K562 (cell line): ENCODE data around the gene P2RY6. TPM values are rescaled to one million over a fixed set of nuclear protein-coding genes. Genes with fewer than 3 reads are reported as not detected.

Source experiments
- ATAC-seq: fragments of 200-7000 bp; cut with Tn5 transposase; 3 replicates; pipeline ENCODE4 v1.9.1; 2020; ENCODE audit warnings: moderate library complexity
- BruUV-seq: library from RNA; stranded (reverse); fragments of 400-500 nt; replicated peaks from 2 replicates; lab custom pipeline; 2021; lab: Mats Ljungman, UMichigan
- CTCF ChIA-PET: fragments of 300-600 bp; formaldehyde crosslinking; extraction: SDS; loops from one replicate; lab custom pipeline; 2021; ENCODE audit warnings: low intra/inter-chr PET ratio; lab: Yijun Ruan, JAX
- POLR2A ChIA-PET: fragments of 300-600, 350-650 bp; sonication (Branson Sonifier 250); formaldehyde crosslinking; extraction: SDS; loops from one replicate; lab custom pipeline; 2021; ENCODE audit warnings: antibody characterized with exemption, inconsistent platforms; lab: Yijun Ruan, JAX
- DNase-seq, 4 experiments: peaks; one replicate each; pipeline versions ENCODE4 v3.0.0 to v3.0.0-alpha.2; 2011 to 2018; ENCODE audit warnings: low spot score in 3 of 4, mixed read lengths in 3 of 4; ENCODE audit errors: extremely low read depth in 1 of 4
- FAIRE-seq: peaks from 2 replicates; lab custom pipeline; 2011; peaks lifted over from hg19 to GRCh38; lab: Jason Lieb, UNC
- H2AFZ ChIP-seq: 2 replicates; pipeline ENCODE4 v1.6.0; 2011; ENCODE audit warnings: low read depth, low read length, control low read depth, inconsistent platforms
- H3K27ac ChIP-seq: fragments of 200-600 bp; 3 replicates; pipeline ENCODE4 v1.8.0; 2011; ENCODE audit warnings: low read depth, mild to moderate bottlenecking, control low read depth, inconsistent platforms, low read length, moderate library complexity, mixed read lengths; ENCODE audit errors: extremely low read depth
- H3K27me3 ChIP-seq, 2 experiments: fragments of 300-600 bp in 1 of 2; 2 replicates in 1 of 2; 3 replicates in 1 of 2; pipeline versions ENCODE4 v1.6.0 to v1.8.0; 2011; ENCODE audit warnings: inconsistent platforms in 2 of 2, low read length in 2 of 2, mild to moderate bottlenecking in 1 of 2, mixed read lengths in 1 of 2, moderate library complexity in 1 of 2; ENCODE audit not compliant: control insufficient read depth in 2 of 2, insufficient read depth in 2 of 2
- H3K36me3 ChIP-seq: fragments of 300-600 bp; 3 replicates; pipeline ENCODE4 v1.8.0; 2011; ENCODE audit warnings: mild to moderate bottlenecking, low read length, inconsistent platforms; ENCODE audit not compliant: control insufficient read depth, insufficient read depth
- H3K4me1 ChIP-seq, 2 experiments: fragments of 200-600 bp in 1 of 2; replicated peaks in 1 of 2; 2 replicates in 1 of 2; 3 replicates in 1 of 2; pipeline versions ENCODE4 v1.5.1 to v1.8.0; 2011; ENCODE audit warnings: inconsistent platforms in 2 of 2, low read length in 2 of 2, mild to moderate bottlenecking in 1 of 2, mixed read lengths in 1 of 2, moderate library complexity in 1 of 2; ENCODE audit not compliant: control insufficient read depth in 2 of 2, insufficient read depth in 2 of 2
- H3K4me2 ChIP-seq: 2 replicates; pipeline ENCODE4 v1.6.1; 2011; ENCODE audit warnings: low read length, control low read depth, inconsistent platforms, mixed read lengths; ENCODE audit not compliant: insufficient read depth
- H3K4me3 ChIP-seq: fragments of 200-600 bp; sonication (generic), shearing (Covaris generic); 2 replicates; pipeline ENCODE4 v1.5.1; 2016; ENCODE audit warnings: control low read depth, inconsistent platforms
- H3K79me2 ChIP-seq: fragments of 200-600 bp; 3 replicates; pipeline ENCODE4 v1.8.0; 2011; ENCODE audit warnings: low read length, inconsistent platforms; ENCODE audit not compliant: control insufficient read depth, insufficient read depth
- H3K9ac ChIP-seq, 2 experiments: 2 replicates each; pipeline versions ENCODE4 v1.6.0 to v1.6.1; 2011; ENCODE audit warnings: low read depth in 2 of 2, low read length in 2 of 2, control low read depth in 1 of 2, inconsistent platforms in 1 of 2, mild to moderate bottlenecking in 1 of 2, mixed read lengths in 1 of 2; ENCODE audit not compliant: insufficient read depth in 1 of 2
- H3K9me1 ChIP-seq: one replicate; pipeline ENCODE4 v1.6.0; 2011; ENCODE audit warnings: inconsistent platforms, mild to moderate bottlenecking, low read length, moderate library complexity; ENCODE audit not compliant: control insufficient read depth, insufficient read depth
- H3K9me3 ChIP-seq: replicated peaks from 2 replicates; pipeline ENCODE4 v1.5.1; 2011; ENCODE audit warnings: low read depth, low read length, inconsistent platforms; ENCODE audit not compliant: control insufficient read depth, insufficient read depth
- H4K20me1 ChIP-seq: replicated peaks from 2 replicates; pipeline ENCODE4 v1.6.1; 2011; ENCODE audit warnings: low read length, inconsistent platforms, mixed read lengths; ENCODE audit not compliant: control insufficient read depth, insufficient read depth
- EGR1 ChIP-seq: fragments of 450-650 bp; conservative IDR thresholded peaks from 2 replicates; pipeline ENCODE4 v1.6.1; 2017; ENCODE audit warnings: mild to moderate bottlenecking
- PBX2 ChIP-seq, 2 experiments: IDR thresholded peaks in 1 of 2; conservative IDR thresholded peaks in 1 of 2; 2 replicates each; pipeline ENCODE4 v1.6.1; 2016; ENCODE audit warnings: low read depth in 2 of 2, mild to moderate bottlenecking in 1 of 2, missing compliant biosample characterization in 1 of 2, missing genetic modification characterization in 1 of 2, moderate library complexity in 1 of 2
- PKNOX1 ChIP-seq: fragments of 450-650 bp; IDR thresholded peaks from 2 replicates; pipeline ENCODE4 v1.6.1; 2016
- ZBTB5 ChIP-seq: fragments of 450-650 bp; IDR thresholded peaks from 2 replicates; pipeline ENCODE4 v1.6.1; 2017; ENCODE audit warnings: antibody characterized with exemption
- WGBS: fragments of 100-300 bp; shearing (Covaris generic); methylation state at CpG from one replicate; pipeline ENCODE4 v1.1.6; 2016; ENCODE audit warnings: low coverage, mixed read lengths; ENCODE audit not compliant: insufficient coverage; ENCODE audit errors: missing lambda C conversion rate; 5-methylcytosine and 5-hydroxymethylcytosine counted together
- in situ Hi-C: fragments of 300-500 bp; cut with MboI; formaldehyde crosslinking; loops from 4 replicates; pipeline ENCODE4 v1.15.0; 2018; ENCODE audit warnings: inconsistent platforms, mixed read lengths
- intact Hi-C: fragments of 100-400 bp; cut with micrococcal nuclease; formaldehyde crosslinking; loops from 2 replicates; pipeline ENCODE4 v1.14.2; 2022
- polyA plus RNA-seq, 8 experiments: library from polyadenylated mRNA; depleted of rRNA in 4 of 8; stranded (reverse) in 5 of 8; unstranded in 3 of 8; fragments of >200 nt; fragmentation: Nextera tagmentation in 2 of 8; fragmentation: Illumina TruSeq in 1 of 8; extraction: Ambion mirVana in 2 of 8; extraction: Trizol in 1 of 8; gene quantifications; 2 replicates each; pipeline versions ENCODE4 v1.2.1 to v1.2.3, GENCODE V29; 2011 to 2014; ENCODE audit warnings: inconsistent platforms in 1 of 8, missing spikeins in 1 of 8
- total RNA-seq, 7 experiments: library from RNA; depleted of rRNA in 6 of 7; stranded (reverse); fragments of >200 nt in 6 of 7; fragmentation: Illumina TruSeq in 2 of 7; extraction: Trizol in 2 of 7; gene quantifications; 2 replicates each; pipeline versions ENCODE4 v1.2.1 to v1.2.3, GENCODE V29; 2011 to 2021; ENCODE audit warnings: low replicate concordance in 1 of 7

The P2RY6 gene
- total and polyA plus RNA-seq, 9 of the 15 experiments (the other 6 are each of a cell fraction or from before 2014, with no cell fraction given), result not detected

GRCh38 chr11:73344191-73344607 lies 72.1 kb downstream of the P2RY6 start:
- Histone ChIP-seq H3K9me1 (no peaks in the 10 kb centered on the region), H3K4me2 (no peak overlapping the region), H3K79me2 (no peaks in the 10 kb centered on the region), H4K20me1 (no peaks in the 10 kb centered on the region), H3K27me3 (peaks cover 0 to 30% of the 10 kb centered on the region in 2 experiments; a peak in 3 of 5 replicates), H3K27ac (no peak overlapping the region), H2AFZ (no peak overlapping the region), H3K9ac (peak overlapping the region in 1 of 2 experiments; percentile 58; a peak in 2 of 4 replicates), H3K4me3 (no peak overlapping the region), H3K4me1 (peaks cover 0 to 23% of the 10 kb centered on the region in 2 experiments; a peak in 2 of 5 replicates), H3K9me3 (no peaks in the 10 kb centered on the region), H3K36me3 (no peaks in the 10 kb centered on the region)
- no peak for TF ChIP-seq ZBTB5
- TF ChIP-seq PKNOX1, result peak; percentile 82
- 0 out of 2 replicates have a peak, but pooled peaks have one; percentile 18 for TF ChIP-seq EGR1
- TF ChIP-seq PBX2 (CRISPR knock-in tag; IDR thresholded peaks at IDR 0.05; ENCODE audit: low read depth), result no peak
- peak; percentile 50; the same call in 1 of the 2 replicates for TF ChIP-seq PBX2 (tag; conservative IDR thresholded peaks at IDR 0.05; ENCODE audit: low read depth)
- POLR2A ChIA-PET, result interaction anchor here (0.6 to 1.0 kb wide), 3 partner anchors 45 to 74 kb away, joined by 3 to 4 read pairs (median 3); no protein-coding TSS in a partner anchor
- no peak for FAIRE-seq
- DNase-seq, result no peak
- in situ Hi-C loops, result no loop called here
- CTCF ChIA-PET, result no interaction called here
- 24% methylated on average over 16 of the region's 20 CpGs for WGBS
- ATAC-seq, result no peak; the same call in 2 of the 3 replicates
- intact Hi-C loops, result no loop called here
- no TSS peak for BruUV-seq
